IMR-90 (cell line): ENCODE results near the gene SYNE2. TPM values are rescaled to one million over a fixed set of nuclear protein-coding genes. Genes with fewer than 3 reads are reported as not detected.

ENCODE experiments used
- ATAC-seq: fragments of 200-7000 bp; cut with Tn5 transposase; 2 replicates; pipeline ENCODE4 v1.9.1; 2020; ENCODE audit warnings: low read depth, mild to moderate bottlenecking, moderate library complexity
- BruUV-seq: library from RNA; stranded (reverse); fragments of 400-500 nt; replicated peaks from 2 replicates; lab custom pipeline; 2021; lab: Mats Ljungman, UMichigan
- CTCF ChIA-PET: fragments of 300-600 bp; formaldehyde crosslinking; extraction: SDS; loops from one replicate; lab custom pipeline; 2021; ENCODE audit warnings: antibody characterized with exemption; lab: Yijun Ruan, JAX
- POLR2A ChIA-PET: fragments of 300-600 bp; sonication (Branson Sonifier 250); formaldehyde crosslinking; loops from one replicate; lab custom pipeline; 2022; ENCODE audit warnings: antibody characterized with exemption; ENCODE audit not compliant: unreplicated experiment; lab: Charles Lee
- DNase-seq: peaks from one replicate; pipeline ENCODE4 v3.0.0; 2013
- H2AFZ ChIP-seq: replicated peaks from 2 replicates; pipeline ENCODE3; 2013; ENCODE audit warnings: low read length, mild to moderate bottlenecking; ENCODE audit not compliant: poor library complexity
- H2AK5ac ChIP-seq: 2 replicates; pipeline ENCODE4 v1.6.1; 2013; ENCODE audit warnings: low read depth, low read length, inconsistent platforms
- H2AK9ac ChIP-seq: replicated peaks from 2 replicates; pipeline ENCODE3; 2013; ENCODE audit warnings: mild to moderate bottlenecking, low read depth, low read length, moderate library complexity; ENCODE audit not compliant: poor library complexity
- H2BK120ac ChIP-seq: 2 replicates; pipeline ENCODE4 v1.6.1; 2013; ENCODE audit warnings: low read depth, low read length, inconsistent platforms
- H2BK15ac ChIP-seq: 3 replicates; pipeline ENCODE4 v1.6.1; 2013; ENCODE audit warnings: low read depth, low read length, inconsistent platforms
- H2BK20ac ChIP-seq: 2 replicates; pipeline ENCODE4 v1.6.1; 2013; ENCODE audit warnings: low read depth, mild to moderate bottlenecking, inconsistent platforms, low read length, moderate library complexity
- H2BK5ac ChIP-seq: 2 replicates; pipeline ENCODE4 v1.6.1; 2013; ENCODE audit warnings: mild to moderate bottlenecking, low read depth, low read length, inconsistent platforms; ENCODE audit not compliant: poor library complexity, severe bottlenecking
- H3K14ac ChIP-seq: replicated peaks from 2 replicates; pipeline ENCODE4 v1.6.1; 2013; ENCODE audit warnings: low read depth, low read length, inconsistent platforms
- H3K18ac ChIP-seq: 2 replicates; pipeline ENCODE4 v1.6.1; 2013; ENCODE audit warnings: low read depth, low read length, control low read depth
- H3K23ac ChIP-seq: 2 replicates; pipeline ENCODE4 v1.6.1; 2013; ENCODE audit warnings: low read depth, low read length, inconsistent platforms
- H3K27ac ChIP-seq: 2 replicates; pipeline ENCODE4 v1.5.1; 2013; ENCODE audit warnings: mild to moderate bottlenecking, control low read depth, low read length; ENCODE audit not compliant: insufficient read depth
- H3K27me3 ChIP-seq: 2 replicates; pipeline ENCODE4 v1.6.1; 2013; ENCODE audit warnings: low read length; ENCODE audit not compliant: control insufficient read depth, insufficient read depth
- H3K36me3 ChIP-seq: 2 replicates; pipeline ENCODE4 v1.6.1; 2013; ENCODE audit warnings: low read length, mixed read lengths; ENCODE audit not compliant: control insufficient read depth, insufficient read depth
- H3K4ac ChIP-seq: 2 replicates; pipeline ENCODE4 v1.6.1; 2013; ENCODE audit warnings: low read depth, low read length, inconsistent platforms
- H3K4me1 ChIP-seq: 2 replicates; pipeline ENCODE4 v1.6.1; 2013; ENCODE audit warnings: low read length, mixed read lengths; ENCODE audit not compliant: control insufficient read depth, insufficient read depth
- H3K4me2 ChIP-seq: 2 replicates; pipeline ENCODE4 v1.6.1; 2013; ENCODE audit warnings: low read depth, mild to moderate bottlenecking, control low read depth, low read length, moderate library complexity
- H3K4me3 ChIP-seq: 2 replicates; pipeline ENCODE4 v1.5.1; 2013; ENCODE audit warnings: low read depth, mild to moderate bottlenecking, control low read depth, low read length, moderate library complexity; ENCODE audit not compliant: insufficient read depth
- H3K56ac ChIP-seq: 2 replicates; pipeline ENCODE4 v1.6.1; 2013; ENCODE audit warnings: low read length, inconsistent platforms; ENCODE audit not compliant: insufficient read depth; ENCODE audit errors: extremely low read depth
- H3K79me1 ChIP-seq, 2 experiments: 2 replicates each; pipeline ENCODE4 v1.6.1; 2013; ENCODE audit warnings: low read length in 2 of 2, inconsistent platforms in 1 of 2, low read depth in 1 of 2
- H3K9ac ChIP-seq: 2 replicates; pipeline ENCODE4 v1.6.1; 2013; ENCODE audit warnings: low read depth, low read length, control low read depth
- H3K9me1 ChIP-seq: 2 replicates; pipeline ENCODE4 v1.6.1; 2013; ENCODE audit warnings: low read length, inconsistent platforms; ENCODE audit not compliant: insufficient read depth
- H3K9me3 ChIP-seq: 2 replicates; pipeline ENCODE4 v1.6.1; 2013; ENCODE audit warnings: low read length; ENCODE audit not compliant: control insufficient read depth, insufficient read depth
- H4K20me1 ChIP-seq: 2 replicates; pipeline ENCODE4 v1.6.1; 2013; ENCODE audit warnings: low read length, inconsistent platforms; ENCODE audit not compliant: insufficient read depth
- H4K5ac ChIP-seq: 2 replicates; pipeline ENCODE4 v1.6.1; 2013; ENCODE audit warnings: mild to moderate bottlenecking, low read depth, low read length, control low read depth
- H4K8ac ChIP-seq, 2 experiments: 2 replicates each; pipeline ENCODE4 v1.6.1; 2013; ENCODE audit warnings: low read depth in 2 of 2, low read length in 2 of 2, control low read depth in 1 of 2, inconsistent platforms in 1 of 2
- H4K91ac ChIP-seq: 2 replicates; pipeline ENCODE4 v1.6.1; 2013; ENCODE audit warnings: low read depth, low read length, inconsistent platforms; ENCODE audit not compliant: insufficient read depth
- CEBPB ChIP-seq: IDR thresholded peaks from 2 replicates; pipeline ENCODE4 v1.6.1; 2012; ENCODE audit warnings: low read depth, low read length, improper control_type of control experiment
- CHD1 ChIP-seq: IDR thresholded peaks from 2 replicates; pipeline ENCODE4 v1.6.1; 2012; ENCODE audit warnings: low read depth, low read length, improper control_type of control experiment
- FOS ChIP-seq: fragments of 150-350 bp; IDR thresholded peaks from 2 replicates; pipeline ENCODE4 v1.6.1; 2016; ENCODE audit warnings: low read depth, low read length
- MAFK ChIP-seq: IDR thresholded peaks from 2 replicates; pipeline ENCODE4 v1.6.1; 2012; ENCODE audit warnings: low read depth, low read length, improper control_type of control experiment
- MAZ ChIP-seq: IDR thresholded peaks from 2 replicates; pipeline ENCODE4 v1.6.1; 2012; ENCODE audit warnings: low read depth, mild to moderate bottlenecking, low read length, improper control_type of control experiment, moderate library complexity, borderline replicate concordance
- NFE2L2 ChIP-seq: fragments of 150-350 bp; IDR thresholded peaks from 2 replicates; pipeline ENCODE4 v1.6.1; 2016; ENCODE audit warnings: low read depth, mild to moderate bottlenecking, low read length
- RAD21 ChIP-seq: IDR thresholded peaks from 2 replicates; pipeline ENCODE4 v1.6.1; 2012; ENCODE audit warnings: low read length, improper control_type of control experiment
- RFX5 ChIP-seq: IDR thresholded peaks from 2 replicates; pipeline ENCODE4 v1.8.0; 2012; ENCODE audit warnings: low read depth, mild to moderate bottlenecking, low read length, moderate library complexity
- SMC3 ChIP-seq: fragments of 150-350 bp; IDR thresholded peaks from 2 replicates; pipeline ENCODE4 v1.6.1; 2016; ENCODE audit warnings: low read depth, mild to moderate bottlenecking, antibody characterized with exemption, low read length, moderate library complexity
- WGBS, 2 experiments: methylation state at CpG; one replicate each; pipeline versions ENCODE4 v1.1.5 to v1.1.7; 2013; ENCODE audit warnings: missing lambda C conversion rate in 2 of 2; ENCODE audit not compliant: insufficient read length in 1 of 2; ENCODE audit errors: extremely low coverage in 2 of 2; 5-methylcytosine and 5-hydroxymethylcytosine counted together
- dilution Hi-C: fragments of 300-500 bp; cut with HindIII; formaldehyde crosslinking; loops from one replicate; pipeline ENCODE4 v1.14.3; 2018; ENCODE audit warnings: low sequenced_read_pairs; ENCODE audit not compliant: unreplicated experiment
- in situ Hi-C: fragments of 300-500 bp; cut with MboI; formaldehyde crosslinking; loops from 3 replicates; pipeline ENCODE4 v1.14.3; 2019; ENCODE audit warnings: low sequenced_read_pairs, inconsistent platforms, mixed read lengths
- intact Hi-C: fragments of 100-400 bp; cut with micrococcal nuclease; formaldehyde crosslinking; loops from 2 replicates; pipeline ENCODE4 v1.10.0; 2022
- polyA plus RNA-seq, 3 experiments: library from polyadenylated mRNA; depleted of rRNA; stranded (reverse); fragments of >200 nt; gene quantifications; 2 replicates each; pipeline ENCODE4 v1.2.3, GENCODE V29; 2012; ENCODE audit warnings: low replicate concordance in 1 of 3
- total RNA-seq: library from RNA; depleted of rRNA; stranded (reverse); fragments of >200 nt; gene quantifications from 2 replicates; pipeline ENCODE4 v1.2.3, GENCODE V29; 2012
- TF ChIP-seq, protein P1 (sequence below): fragments of 150-350 bp; IDR thresholded peaks from 2 replicates; pipeline ENCODE4 v1.6.1; 2016; ENCODE audit warnings: low read depth, mild to moderate bottlenecking, low read length, moderate library complexity, borderline replicate concordance
- TF ChIP-seq, protein P2 (sequence below): conservative IDR thresholded peaks from 2 replicates; pipeline ENCODE4 v1.5.1; 2012; ENCODE audit warnings: mild to moderate bottlenecking, low read depth, low read length, improper control_type of control experiment
- TF ChIP-seq, protein P3 (sequence below): fragments of 150-350 bp; IDR thresholded peaks from 2 replicates; pipeline ENCODE4 v1.6.1; 2017; ENCODE audit warnings: mild to moderate bottlenecking, antibody characterized with exemption, low read length, low read depth

SYNE2 gene
- total and polyA plus RNA-seq, 2 of the 4 experiments (the other 2 are of a cell fraction), result 5.2 to 28.9 TPM

DNA sequence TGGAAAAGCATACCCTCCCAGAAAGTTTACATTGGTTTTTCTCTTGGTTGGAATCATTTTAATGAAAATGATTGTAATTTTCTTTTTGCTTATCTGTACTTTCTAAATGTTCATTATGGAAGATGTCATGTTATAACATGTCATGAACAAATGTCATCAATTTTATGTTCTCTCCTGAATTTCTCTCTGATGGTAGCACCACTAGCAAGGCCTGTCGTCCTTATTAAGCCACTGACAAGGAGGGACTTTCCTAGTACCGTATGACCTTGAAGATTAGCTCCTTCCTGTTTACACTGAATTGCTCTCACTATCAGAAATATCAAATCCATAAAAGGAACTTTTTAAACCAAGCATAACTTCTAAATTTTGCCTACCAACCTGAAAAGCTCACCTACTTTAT is 342.4 kb downstream of the SYNE2 start:
- ChIA-PET CTCF (no interaction called here), POLR2A (no interaction called here)
- no peak overlapping the region for H3K4me2 ChIP-seq
- H3K9me1 ChIP-seq, result peaks cover 11% of the 10 kb centered on the region
- intact Hi-C loops, result loop anchor here (10.0 kb wide), 1 partner anchor 100 kb away; the partner anchor contains the start of gene ESR2
- H3K27ac ChIP-seq, result no peak overlapping the region
- H2BK20ac ChIP-seq, result no peak overlapping the region
- ATAC-seq, result no peak
- dilution Hi-C loops, result no loop called here
- no peak overlapping the region for H4K91ac ChIP-seq
- WGBS, 2 experiments, result no CpG with 5 or more reads among the region's 2 CpGs
- no peak overlapping the region for H2BK15ac ChIP-seq
- H4K8ac ChIP-seq, result no peak overlapping the region
- no peak overlapping the region for H2AK9ac ChIP-seq
- H3K9ac ChIP-seq, result no peak overlapping the region
- H3K4ac ChIP-seq, result no peak overlapping the region
- H4K20me1 ChIP-seq, result no peaks in the 10 kb centered on the region
- no peak overlapping the region for H2BK5ac ChIP-seq
- no peak overlapping the region for H3K14ac ChIP-seq
- no peak overlapping the region for H2BK120ac ChIP-seq
- no peak overlapping the region for H3K18ac ChIP-seq
- no peak overlapping the region for H4K5ac ChIP-seq
- peak; percentile 8 for DNase-seq
- H3K36me3 ChIP-seq, result no peaks in the 10 kb centered on the region
- H2AFZ ChIP-seq, result no peak overlapping the region
- no peaks in the 10 kb centered on the region for H3K27me3 ChIP-seq
- H3K4me1 ChIP-seq, result peaks cover 11% of the 10 kb centered on the region
- in situ Hi-C loops, result no loop called here
- TF ChIP-seq SMC3, result no peak
- no peak for TF ChIP-seq NFE2L2
- TF ChIP-seq RAD21, result no peak
- TF ChIP-seq, protein P1, sequence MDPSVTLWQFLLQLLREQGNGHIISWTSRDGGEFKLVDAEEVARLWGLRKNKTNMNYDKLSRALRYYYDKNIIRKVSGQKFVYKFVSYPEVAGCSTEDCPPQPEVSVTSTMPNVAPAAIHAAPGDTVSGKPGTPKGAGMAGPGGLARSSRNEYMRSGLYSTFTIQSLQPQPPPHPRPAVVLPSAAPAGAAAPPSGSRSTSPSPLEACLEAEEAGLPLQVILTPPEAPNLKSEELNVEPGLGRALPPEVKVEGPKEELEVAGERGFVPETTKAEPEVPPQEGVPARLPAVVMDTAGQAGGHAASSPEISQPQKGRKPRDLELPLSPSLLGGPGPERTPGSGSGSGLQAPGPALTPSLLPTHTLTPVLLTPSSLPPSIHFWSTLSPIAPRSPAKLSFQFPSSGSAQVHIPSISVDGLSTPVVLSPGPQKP, result no peak
- TF ChIP-seq CHD1, result no peak
- TF ChIP-seq, protein P2, sequence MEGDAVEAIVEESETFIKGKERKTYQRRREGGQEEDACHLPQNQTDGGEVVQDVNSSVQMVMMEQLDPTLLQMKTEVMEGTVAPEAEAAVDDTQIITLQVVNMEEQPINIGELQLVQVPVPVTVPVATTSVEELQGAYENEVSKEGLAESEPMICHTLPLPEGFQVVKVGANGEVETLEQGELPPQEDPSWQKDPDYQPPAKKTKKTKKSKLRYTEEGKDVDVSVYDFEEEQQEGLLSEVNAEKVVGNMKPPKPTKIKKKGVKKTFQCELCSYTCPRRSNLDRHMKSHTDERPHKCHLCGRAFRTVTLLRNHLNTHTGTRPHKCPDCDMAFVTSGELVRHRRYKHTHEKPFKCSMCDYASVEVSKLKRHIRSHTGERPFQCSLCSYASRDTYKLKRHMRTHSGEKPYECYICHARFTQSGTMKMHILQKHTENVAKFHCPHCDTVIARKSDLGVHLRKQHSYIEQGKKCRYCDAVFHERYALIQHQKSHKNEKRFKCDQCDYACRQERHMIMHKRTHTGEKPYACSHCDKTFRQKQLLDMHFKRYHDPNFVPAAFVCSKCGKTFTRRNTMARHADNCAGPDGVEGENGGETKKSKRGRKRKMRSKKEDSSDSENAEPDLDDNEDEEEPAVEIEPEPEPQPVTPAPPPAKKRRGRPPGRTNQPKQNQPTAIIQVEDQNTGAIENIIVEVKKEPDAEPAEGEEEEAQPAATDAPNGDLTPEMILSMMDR, result no peak
- TF ChIP-seq, protein P3, sequence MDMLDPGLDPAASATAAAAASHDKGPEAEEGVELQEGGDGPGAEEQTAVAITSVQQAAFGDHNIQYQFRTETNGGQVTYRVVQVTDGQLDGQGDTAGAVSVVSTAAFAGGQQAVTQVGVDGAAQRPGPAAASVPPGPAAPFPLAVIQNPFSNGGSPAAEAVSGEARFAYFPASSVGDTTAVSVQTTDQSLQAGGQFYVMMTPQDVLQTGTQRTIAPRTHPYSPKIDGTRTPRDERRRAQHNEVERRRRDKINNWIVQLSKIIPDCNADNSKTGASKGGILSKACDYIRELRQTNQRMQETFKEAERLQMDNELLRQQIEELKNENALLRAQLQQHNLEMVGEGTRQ, result no peak
- TF ChIP-seq MAZ, result no peak
- TF ChIP-seq FOS, result no peak
- TF ChIP-seq RFX5, result no peak
- no peak for TF ChIP-seq CEBPB
- no peak for TF ChIP-seq MAFK
- H3K23ac ChIP-seq, result no peak overlapping the region
- H3K56ac ChIP-seq, result no peak overlapping the region
- H2AK5ac ChIP-seq, result no peak overlapping the region
- no peaks in the 10 kb centered on the region for H3K9me3 ChIP-seq
- peaks cover 0 to 6% of the 10 kb centered on the region in 2 experiments; a peak in 1 of 4 replicates for H3K79me1 ChIP-seq
- no peak overlapping the region for H3K4me3 ChIP-seq
- BruUV-seq, result no TSS peak
